Activated CD8-positive, alpha-beta memory T cell treated with anti-CD3 and anti-CD28 coated beads, Interleukin-2, amount 10 ng/mL, durations not matched to agents 7 days and 5 days (primary cell): Measurements from ENCODE around the gene LPIN3. TPM values are rescaled to one million over a fixed set of nuclear protein-coding genes. Genes with fewer than 3 reads are reported as not detected.

Source experiments
- ATAC-seq: fragments of 150-1000 bp; cut with Tn5 transposase; one replicate; pipeline ENCODE4 v1.10.0; 2021; ENCODE audit warnings: moderate library complexity
- CTCF ChIA-PET: fragments of 350-600 bp; sonication (Branson Sonifier 250); formaldehyde crosslinking; loops from one replicate; lab custom pipeline; 2021; ENCODE audit warnings: antibody characterized with exemption; lab: Charles Lee
- DNase-seq: peaks from one replicate; pipeline ENCODE4 v3.0.0-alpha.2; 2020
- H3K27ac Mint-ChIP-seq: one replicate; pipeline ENCODE4 v1.8.0; 2021; ENCODE audit warnings: mild to moderate bottlenecking, mixed read lengths
- H3K27me3 Mint-ChIP-seq: one replicate; pipeline ENCODE4 v1.8.0; 2021; ENCODE audit warnings: mixed read lengths
- H3K36me3 Mint-ChIP-seq: one replicate; pipeline ENCODE4 v1.8.0; 2021; ENCODE audit warnings: mild to moderate bottlenecking, mixed read lengths
- H3K4me1 Mint-ChIP-seq: one replicate; pipeline ENCODE4 v1.8.0; 2021; ENCODE audit warnings: mixed read lengths
- H3K4me3 Mint-ChIP-seq: one replicate; pipeline ENCODE4 v1.8.0; 2021; ENCODE audit warnings: mild to moderate bottlenecking, moderate library complexity, mixed read lengths
- H3K9me3 Mint-ChIP-seq: one replicate; pipeline ENCODE4 v1.8.0; 2022; ENCODE audit warnings: low read depth, mixed read lengths
- total RNA-seq, 2 experiments: library from RNA; stranded (reverse); gene quantifications; one replicate each; pipeline ENCODE4 v1.2.3, GENCODE V29; 2021

LPIN3 gene
- total RNA-seq, 2 experiments from 2014 or later: 0.37 to 1.5 TPM

DNA sequence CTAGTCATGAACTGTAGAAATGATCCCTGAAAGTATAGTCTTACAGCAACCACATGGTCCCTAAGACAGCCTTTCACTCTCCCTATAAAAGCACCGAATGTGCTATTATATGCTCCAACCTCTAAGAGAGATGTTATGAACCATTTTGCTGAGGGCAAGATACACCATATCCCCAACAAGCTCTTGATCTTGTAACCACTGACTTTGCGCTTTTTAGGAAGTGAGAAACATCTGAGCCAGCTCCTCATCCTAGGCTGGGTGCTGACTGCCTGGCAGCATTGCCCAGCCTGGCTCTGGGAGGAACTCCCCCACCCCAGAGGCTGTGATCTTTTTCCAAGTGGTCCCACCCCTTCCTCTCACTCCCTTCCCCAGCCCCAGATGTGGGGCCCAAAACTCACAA is 29.1 kb downstream of the LPIN3 start:
- Mint-ChIP-seq H3K36me3 (no peaks in the 10 kb centered on the region), H3K27me3 (peaks cover 35% of the 10 kb centered on the region), H3K4me3 (no peak overlapping the region), H3K4me1 (no peaks in the 10 kb centered on the region), H3K9me3 (no peaks in the 10 kb centered on the region), H3K27ac (no peak overlapping the region)
- DNase-seq (no peak), ATAC-seq (no peak)
- CTCF ChIA-PET: no interaction called here

GRCh38 chr20:41370176-41370575 is 29.6 kb downstream of the LPIN3 start:
- Mint-ChIP-seq H3K27ac (no peak overlapping the region), H3K4me1 (no peaks in the 10 kb centered on the region), H3K9me3 (no peaks in the 10 kb centered on the region), H3K36me3 (no peaks in the 10 kb centered on the region), H3K4me3 (no peak overlapping the region), H3K27me3 (peaks cover 31% of the 10 kb centered on the region)
- ATAC-seq: no peak
- CTCF ChIA-PET: no interaction called here
- DNase-seq: no peak

DNA sequence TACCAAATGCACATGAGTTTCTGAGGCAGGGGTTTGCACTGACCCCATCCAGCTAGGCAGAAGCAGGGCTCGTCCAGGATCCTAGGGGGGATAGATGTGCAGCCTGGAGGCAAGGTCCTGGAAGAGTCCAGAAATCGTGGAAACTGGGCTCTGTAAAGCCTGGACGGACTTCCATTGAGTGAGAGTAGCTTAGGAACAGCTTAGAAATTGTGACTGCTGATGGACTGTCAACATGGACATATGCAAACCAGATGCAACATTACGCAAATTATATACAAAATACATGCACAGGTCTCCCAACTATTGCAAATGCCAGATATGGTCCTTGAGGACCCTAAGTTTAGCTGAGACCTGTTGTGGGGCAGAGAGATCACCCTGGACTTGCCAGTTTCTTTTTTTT is 30.8 kb downstream of the LPIN3 start:
- Mint-ChIP-seq H3K27ac (no peak overlapping the region), H3K27me3 (peaks cover 33% of the 10 kb centered on the region), H3K4me1 (no peaks in the 10 kb centered on the region), H3K36me3 (no peaks in the 10 kb centered on the region), H3K4me3 (no peak overlapping the region), H3K9me3 (no peaks in the 10 kb centered on the region)
- CTCF ChIA-PET: no interaction called here
- no peak for ATAC-seq
- DNase-seq: no peak

GRCh38 chr20:41373251-41373783 is 32.7 kb downstream of the LPIN3 start:
- Mint-ChIP-seq H3K4me3 (no peak overlapping the region), H3K27ac (no peak overlapping the region), H3K9me3 (no peaks in the 10 kb centered on the region), H3K36me3 (no peaks in the 10 kb centered on the region), H3K4me1 (no peaks in the 10 kb centered on the region), H3K27me3 (peaks cover 37% of the 10 kb centered on the region)
- DNase-seq (no peak), ATAC-seq (no peak)
- CTCF ChIA-PET: no interaction called here

GRCh38 chr20:41373931-41374920 is 33.6 kb downstream of the LPIN3 start:
- Mint-ChIP-seq H3K27ac (no peak overlapping the region), H3K36me3 (no peaks in the 10 kb centered on the region), H3K4me1 (no peaks in the 10 kb centered on the region), H3K9me3 (no peaks in the 10 kb centered on the region), H3K27me3 (peaks cover 40% of the 10 kb centered on the region), H3K4me3 (no peak overlapping the region)
- DNase-seq: no peak
- no peak for ATAC-seq
- CTCF ChIA-PET: no interaction called here

- no peak overlapping the region for H3K27ac Mint-ChIP-seq
- no peak overlapping the region for H3K4me3 Mint-ChIP-seq
- no peak for DNase-seq
- no peaks in the 10 kb centered on the region for H3K36me3 Mint-ChIP-seq
- peaks cover 1% of the 10 kb centered on the region for H3K4me1 Mint-ChIP-seq
- ATAC-seq: no peak
- peaks cover 52% of the 10 kb centered on the region for H3K27me3 Mint-ChIP-seq
- CTCF ChIA-PET: no interaction called here
- no peaks in the 10 kb centered on the region for H3K9me3 Mint-ChIP-seq
These were observed 35.2 kb downstream of the LPIN3 start for GRCh38 chr20:41375846-41376245.

DNA sequence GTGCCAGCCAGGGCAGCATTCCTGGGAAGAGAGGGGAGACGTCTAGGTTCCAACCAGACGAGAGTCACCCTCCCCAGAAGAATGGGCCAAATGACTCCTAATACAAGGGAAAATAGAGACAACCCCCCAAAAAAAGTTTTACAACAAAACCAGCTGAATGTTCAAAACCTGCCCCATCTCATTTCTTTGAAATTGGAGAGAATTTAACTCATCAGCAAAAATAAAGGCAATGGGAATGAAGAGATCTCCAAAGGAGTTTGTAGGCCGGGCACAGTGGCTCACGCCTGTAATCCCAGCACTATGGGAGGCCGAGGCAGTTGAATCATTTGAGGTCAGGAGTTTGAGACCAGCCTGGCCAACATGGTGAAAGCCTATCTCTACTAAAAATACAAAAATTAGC is 35.7 kb downstream of the LPIN3 start:
- DNase-seq (no peak), ATAC-seq (no peak)
- no peak overlapping the region for H3K4me3 Mint-ChIP-seq
- peaks cover 1% of the 10 kb centered on the region for H3K4me1 Mint-ChIP-seq
- no peak overlapping the region for H3K27ac Mint-ChIP-seq
- no peaks in the 10 kb centered on the region for H3K9me3 Mint-ChIP-seq
- CTCF ChIA-PET: no interaction called here
- H3K27me3 Mint-ChIP-seq: peaks cover 55% of the 10 kb centered on the region
- no peaks in the 10 kb centered on the region for H3K36me3 Mint-ChIP-seq

- peaks cover 58% of the 10 kb centered on the region for H3K27me3 Mint-ChIP-seq
- DNase-seq: no peak
- peaks cover 1% of the 10 kb centered on the region for H3K4me1 Mint-ChIP-seq
- no peaks in the 10 kb centered on the region for H3K9me3 Mint-ChIP-seq
- ATAC-seq: no peak
- no peak overlapping the region for H3K27ac Mint-ChIP-seq
- CTCF ChIA-PET: no interaction called here
- H3K36me3 Mint-ChIP-seq: no peaks in the 10 kb centered on the region
- H3K4me3 Mint-ChIP-seq: no peak overlapping the region
These were observed 36.7 kb downstream of the LPIN3 start for GRCh38 chr20:41377275-41377674.

- Mint-ChIP-seq H3K4me3 (no peak overlapping the region), H3K36me3 (no peaks in the 10 kb centered on the region), H3K27ac (no peak overlapping the region), H3K27me3 (peaks cover 64% of the 10 kb centered on the region), H3K4me1 (peaks cover 1% of the 10 kb centered on the region), H3K9me3 (no peaks in the 10 kb centered on the region)
- CTCF ChIA-PET: no interaction called here
- DNase-seq (no peak), ATAC-seq (no peak)
These were observed 38.9 kb downstream of the LPIN3 start for GRCh38 chr20:41379551-41379950.

DNA sequence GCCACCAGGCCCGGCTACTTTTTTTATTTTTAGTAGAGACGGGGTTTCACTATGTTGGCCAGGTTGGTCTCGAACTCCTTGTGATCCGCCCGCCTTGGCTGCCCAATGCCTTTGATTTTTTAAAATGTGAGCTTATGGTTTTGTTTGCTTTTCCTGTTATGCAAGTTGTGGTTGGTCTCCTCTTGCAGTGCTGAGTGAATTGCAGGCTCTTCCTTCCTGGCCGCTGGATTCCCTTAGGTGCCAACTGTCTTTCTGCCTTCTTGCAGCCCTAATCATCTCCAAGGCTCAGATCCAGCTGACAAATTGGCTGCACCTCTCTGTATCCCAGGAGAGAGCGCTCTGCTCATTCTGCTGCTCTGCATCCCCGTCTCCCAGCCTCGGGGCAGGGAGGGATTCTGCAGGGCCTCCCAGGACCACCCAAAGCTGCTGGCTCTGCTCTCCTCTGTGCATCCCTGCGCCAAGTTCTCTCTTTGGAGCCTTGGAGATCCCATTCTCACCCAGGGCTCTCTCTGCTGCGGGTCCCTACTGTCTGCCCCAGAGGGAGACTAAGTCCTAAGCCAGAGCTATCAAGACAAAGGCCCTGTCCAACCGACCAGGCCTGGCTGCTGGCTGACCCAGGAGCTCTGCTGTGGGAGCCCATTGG is 40.1 kb downstream of the LPIN3 start:
- CTCF ChIA-PET: no interaction called here
- Mint-ChIP-seq H3K4me3 (no peak overlapping the region), H3K9me3 (no peaks in the 10 kb centered on the region), H3K27ac (no peak overlapping the region), H3K4me1 (peaks cover 1% of the 10 kb centered on the region), H3K36me3 (no peaks in the 10 kb centered on the region), H3K27me3 (peaks cover 65% of the 10 kb centered on the region)
- no peak for ATAC-seq
- DNase-seq: no peak

DNA sequence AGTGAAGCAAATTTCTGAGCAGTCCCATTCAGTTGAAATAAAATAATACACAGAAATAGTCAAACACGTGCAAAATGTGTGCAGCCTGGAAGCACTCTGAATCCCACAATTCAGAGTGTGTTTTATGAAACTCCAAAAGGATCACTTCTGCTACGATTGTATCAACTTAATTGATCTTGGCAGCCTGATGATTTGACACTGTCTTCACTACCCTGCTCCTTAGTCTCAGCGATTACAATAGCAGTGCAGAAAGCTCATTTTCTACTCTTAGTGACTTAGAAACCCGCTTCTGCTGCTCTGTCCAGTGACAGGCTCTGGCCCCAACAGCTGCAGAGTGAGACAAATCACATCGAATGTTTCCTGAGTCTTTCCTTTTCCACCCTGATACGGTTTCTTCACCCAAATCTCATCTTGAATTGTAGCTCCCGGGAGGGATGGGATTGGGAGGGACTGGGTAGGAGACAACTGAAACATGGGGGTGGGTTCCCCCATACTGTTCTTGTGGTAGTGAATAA is 42.2 kb downstream of the LPIN3 start:
- Mint-ChIP-seq H3K27ac (no peak overlapping the region), H3K4me3 (no peak overlapping the region), H3K36me3 (no peaks in the 10 kb centered on the region), H3K27me3 (peaks cover 46% of the 10 kb centered on the region), H3K9me3 (no peaks in the 10 kb centered on the region), H3K4me1 (peaks cover 1% of the 10 kb centered on the region)
- no peak for DNase-seq
- no peak for ATAC-seq
- CTCF ChIA-PET: no interaction called here

GRCh38 chr20:41386502-41387427 is 46.1 kb downstream of the LPIN3 start:
- H3K4me1 Mint-ChIP-seq: no peaks in the 10 kb centered on the region
- peaks cover 21% of the 10 kb centered on the region for H3K27me3 Mint-ChIP-seq
- CTCF ChIA-PET: interaction anchor here (1.2 kb wide), 1 partner anchor 24 kb away, joined by 3 read pairs; no protein-coding TSS in a partner anchor

GRCh38 chr20:41387444-41387851 is 46.8 kb downstream of the LPIN3 start:
- no peak overlapping the region for H3K4me3 Mint-ChIP-seq
- no peak for ATAC-seq
- H3K27me3 Mint-ChIP-seq: peaks cover 16% of the 10 kb centered on the region
- no peaks in the 10 kb centered on the region for H3K4me1 Mint-ChIP-seq
- no peak for DNase-seq
- no peaks in the 10 kb centered on the region for H3K9me3 Mint-ChIP-seq
- CTCF ChIA-PET: interaction anchor here (1.2 kb wide), 1 partner anchor 24 kb away, joined by 3 read pairs; no protein-coding TSS in a partner anchor
- no peak overlapping the region for H3K27ac Mint-ChIP-seq
- H3K36me3 Mint-ChIP-seq: no peaks in the 10 kb centered on the region

More at GRCh38 chr20:41386502-41387427, 46.1 kb downstream of the LPIN3 start:
- DNase-seq (no peak), ATAC-seq (no peak)
- no peaks in the 10 kb centered on the region for H3K9me3 Mint-ChIP-seq
- no peak overlapping the region for H3K4me3 Mint-ChIP-seq
- H3K27ac Mint-ChIP-seq: no peak overlapping the region
- no peaks in the 10 kb centered on the region for H3K36me3 Mint-ChIP-seq
